Activated CD4-positive, alpha-beta T cell treated with anti-CD3 and anti-CD28 coated beads, Interleukin-2, amount 10 ng/mL, durations not matched to agents 7 days and 5 days (primary cell): ENCODE measurements around the gene GRID2IP. TPM values are rescaled to one million over a fixed set of nuclear protein-coding genes. Genes with fewer than 3 reads are reported as not detected.
"Not testable (repeated sequence)": the region's sequence is repeated elsewhere in the genome, so short reads cannot be mapped to it uniquely, and the experiment has no call there.

Experiments
- CTCF ChIA-PET: fragments of 350-600 bp; sonication (Branson Sonifier 250); formaldehyde crosslinking; loops from one replicate; lab custom pipeline; 2021; ENCODE audit warnings: antibody characterized with exemption; lab: Charles Lee
- POLR2A ChIA-PET: fragments of 350-600 bp; sonication (Branson Sonifier 250); formaldehyde crosslinking; loops from one replicate; lab custom pipeline; 2021; ENCODE audit warnings: antibody characterized with exemption; lab: Charles Lee
- DNase-seq: peaks from one replicate; pipeline ENCODE4 v3.0.0-alpha.2; 2020
- H3K27ac Mint-ChIP-seq: one replicate; pipeline ENCODE4 v1.8.0; 2021; ENCODE audit warnings: mild to moderate bottlenecking, moderate library complexity, mixed read lengths
- H3K27me3 Mint-ChIP-seq: one replicate; pipeline ENCODE4 v1.8.0; 2021; ENCODE audit warnings: mixed read lengths
- H3K36me3 Mint-ChIP-seq: one replicate; pipeline ENCODE4 v1.8.0; 2021; ENCODE audit warnings: low read depth, mixed read lengths
- H3K4me1 Mint-ChIP-seq: one replicate; pipeline ENCODE4 v1.8.0; 2021; ENCODE audit warnings: mixed read lengths
- H3K4me3 Mint-ChIP-seq: one replicate; pipeline ENCODE4 v1.8.0; 2021; ENCODE audit warnings: mild to moderate bottlenecking, moderate library complexity, mixed read lengths
- H3K9me3 Mint-ChIP-seq: one replicate; pipeline ENCODE4 v1.8.0; 2021; ENCODE audit warnings: mixed read lengths
- total RNA-seq, 2 experiments: library from RNA; stranded (reverse); gene quantifications; one replicate each; pipeline ENCODE4 v1.2.3, GENCODE V29; 2021

Gene GRID2IP
- total RNA-seq, 2 experiments from 2014 or later, result 0.07 TPM; not detected in 1

- POLR2A ChIA-PET, result not testable (repeated sequence)
- H3K27ac Mint-ChIP-seq, result peak overlapping the region; percentile 94
These were observed 25.7 kb upstream of the GRID2IP start for GRCh38 chr7:6576867-6577368.

GRCh38 chr7:6576024-6576866 is 25.0 kb upstream of the GRID2IP start:
- Mint-ChIP-seq H3K36me3 (peaks cover 11% of the 10 kb centered on the region), H3K27me3 (no peaks in the 10 kb centered on the region), H3K27ac (peak overlapping the region; percentile 85), H3K9me3 (no peaks in the 10 kb centered on the region), H3K4me1 (peaks cover 29% of the 10 kb centered on the region), H3K4me3 (peak overlapping the region; percentile 56)
- ChIA-PET POLR2A (no interaction called here), CTCF (interaction anchor here (0.9 to 5.3 kb wide), 5 partner anchors 8 to 450 kb away, joined by 3 to 29 read pairs (median 3); partner anchors contain the start of gene INTS15)
- no peak for DNase-seq

More at GRCh38 chr7:6576867-6577368, 25.7 kb upstream of the GRID2IP start:
- CTCF ChIA-PET, result interaction anchor here (0.9 to 5.3 kb wide), 4 partner anchors 9 to 450 kb away, joined by 3 to 29 read pairs (median 4); partner anchors contain the start of gene INTS15
- not testable (repeated sequence) for DNase-seq, H3K27me3 Mint-ChIP-seq, H3K9me3 Mint-ChIP-seq
- Mint-ChIP-seq H3K4me3 (peak overlapping the region; percentile 84), H3K36me3 (peaks cover 17% of the 10 kb centered on the region), H3K4me1 (peaks cover 36% of the 10 kb centered on the region)

- H3K9me3 Mint-ChIP-seq, result no peaks in the 10 kb centered on the region
- H3K27me3 Mint-ChIP-seq, result no peaks in the 10 kb centered on the region
- H3K4me1 Mint-ChIP-seq, result peaks cover 21% of the 10 kb centered on the region
- peaks cover 6% of the 10 kb centered on the region for H3K36me3 Mint-ChIP-seq
- ChIA-PET POLR2A (interaction anchor here (1.1 kb wide), 1 partner anchor 16 kb away, joined by 3 read pairs; no protein-coding TSS in a partner anchor), CTCF (interaction anchor here (0.8 to 5.3 kb wide), 7 partner anchors 9 to 64 kb away, joined by 3 to 29 read pairs (median 4); partner anchors contain the start of gene INTS15)
- no peak overlapping the region for H3K27ac Mint-ChIP-seq
- no peak overlapping the region for H3K4me3 Mint-ChIP-seq
- DNase-seq, result no peak
These were observed 24.2 kb upstream of the GRID2IP start for GRCh38 chr7:6575281-6576023.

DNA sequence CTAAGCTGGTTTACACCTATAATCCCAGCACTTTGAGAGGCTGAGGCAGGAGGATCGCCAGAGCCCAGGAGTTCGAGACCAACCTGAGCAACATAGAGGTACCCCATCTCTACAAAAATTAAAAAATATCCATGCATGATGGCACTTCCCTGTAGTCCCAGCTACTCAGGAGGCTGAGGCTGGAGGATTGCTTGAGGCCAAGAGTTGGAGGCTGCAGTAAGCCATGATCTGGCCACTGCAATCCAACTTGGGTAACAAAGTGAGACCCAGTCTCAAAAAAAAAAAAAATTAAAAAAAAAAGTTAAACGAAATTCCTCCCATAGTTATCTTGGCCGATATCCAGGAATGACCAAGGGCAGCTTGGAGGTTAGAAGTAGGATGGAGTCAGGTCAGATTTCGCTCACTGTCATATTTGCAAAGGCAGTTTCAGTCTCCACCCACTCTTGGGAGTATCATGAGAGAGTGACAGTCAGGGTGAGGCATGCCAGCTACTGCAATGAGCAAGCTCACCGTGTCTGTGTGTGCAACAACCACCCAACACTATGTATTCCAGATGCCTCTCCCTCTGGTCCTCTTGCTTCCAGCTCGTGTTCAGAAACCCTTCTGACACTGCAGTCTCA is 20.0 kb upstream of the GRID2IP start:
- H3K27ac Mint-ChIP-seq, result no peak overlapping the region
- no peaks in the 10 kb centered on the region for H3K36me3 Mint-ChIP-seq
- no peaks in the 10 kb centered on the region for H3K9me3 Mint-ChIP-seq
- ChIA-PET POLR2A (no interaction called here), CTCF (interaction anchor here (0.6 to 2.4 kb wide), 6 partner anchors 9 to 1325 kb away, joined by 3 to 11 read pairs (median 4); partner anchors contain the start of gene INTS15)
- no peaks in the 10 kb centered on the region for H3K4me1 Mint-ChIP-seq
- peaks cover 3% of the 10 kb centered on the region for H3K27me3 Mint-ChIP-seq
- no peak for DNase-seq
- H3K4me3 Mint-ChIP-seq, result no peak overlapping the region

- Mint-ChIP-seq H3K4me3 (no peak overlapping the region), H3K9me3 (no peaks in the 10 kb centered on the region), H3K36me3 (no peaks in the 10 kb centered on the region), H3K27me3 (peaks cover 3% of the 10 kb centered on the region), H3K4me1 (peaks cover 5% of the 10 kb centered on the region), H3K27ac (no peak overlapping the region)
- no peak for DNase-seq
- POLR2A ChIA-PET, result no interaction called here
- CTCF ChIA-PET, result interaction anchor here (0.7 to 1.6 kb wide), 6 partner anchors 9 to 1586 kb away, joined by 3 to 4 read pairs (median 3); no protein-coding TSS in a partner anchor
These were observed 16.6 kb upstream of the GRID2IP start for GRCh38 chr7:6567886-6568285.

DNA sequence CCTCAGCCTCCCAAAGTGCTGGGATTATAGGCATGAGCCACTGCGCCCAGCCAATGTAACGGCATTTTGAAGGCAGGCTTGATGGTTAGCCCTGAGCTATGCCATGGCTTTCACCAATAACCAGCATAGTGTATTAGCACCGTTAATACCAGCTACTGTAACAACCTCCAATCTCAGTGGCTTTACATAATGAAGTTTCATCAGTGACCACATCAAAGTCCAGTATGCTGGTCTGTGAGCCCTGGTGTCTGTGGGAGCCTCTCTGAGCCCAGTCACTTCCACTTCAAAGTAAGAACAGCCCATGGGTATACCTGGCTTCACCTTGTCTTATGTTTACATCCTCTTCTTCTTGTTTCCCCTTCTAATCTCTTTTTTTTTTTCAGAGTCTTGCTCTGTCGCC is 14.4 kb upstream of the GRID2IP start:
- Mint-ChIP-seq H3K4me3 (no peak overlapping the region), H3K27ac (no peak overlapping the region)
- POLR2A ChIA-PET, result no interaction called here

GRCh38 chr7:6563936-6564770 is 12.9 kb upstream of the GRID2IP start:
- H3K36me3 Mint-ChIP-seq, result no peaks in the 10 kb centered on the region
- H3K4me3 Mint-ChIP-seq, result no peak overlapping the region
- H3K4me1 Mint-ChIP-seq, result peaks cover 5% of the 10 kb centered on the region
- H3K27ac Mint-ChIP-seq, result no peak overlapping the region
- CTCF ChIA-PET, result interaction anchor here (0.5 kb wide), 1 partner anchor 260 kb away, joined by 6 read pairs; no protein-coding TSS in a partner anchor
- DNase-seq, result no peak
- H3K9me3 Mint-ChIP-seq, result no peaks in the 10 kb centered on the region
- H3K27me3 Mint-ChIP-seq, result peaks cover 1% of the 10 kb centered on the region
- POLR2A ChIA-PET, result no interaction called here

More for the DNA sequence above, 14.4 kb upstream of the GRID2IP start:
- peaks cover 3% of the 10 kb centered on the region for H3K27me3 Mint-ChIP-seq
- no peaks in the 10 kb centered on the region for H3K36me3 Mint-ChIP-seq
- CTCF ChIA-PET, result interaction anchor here (1.1 kb wide), 1 partner anchor 10 kb away, joined by 3 read pairs; no protein-coding TSS in a partner anchor
- peaks cover 5% of the 10 kb centered on the region for H3K4me1 Mint-ChIP-seq
- no peaks in the 10 kb centered on the region for H3K9me3 Mint-ChIP-seq
- no peak for DNase-seq

DNA sequence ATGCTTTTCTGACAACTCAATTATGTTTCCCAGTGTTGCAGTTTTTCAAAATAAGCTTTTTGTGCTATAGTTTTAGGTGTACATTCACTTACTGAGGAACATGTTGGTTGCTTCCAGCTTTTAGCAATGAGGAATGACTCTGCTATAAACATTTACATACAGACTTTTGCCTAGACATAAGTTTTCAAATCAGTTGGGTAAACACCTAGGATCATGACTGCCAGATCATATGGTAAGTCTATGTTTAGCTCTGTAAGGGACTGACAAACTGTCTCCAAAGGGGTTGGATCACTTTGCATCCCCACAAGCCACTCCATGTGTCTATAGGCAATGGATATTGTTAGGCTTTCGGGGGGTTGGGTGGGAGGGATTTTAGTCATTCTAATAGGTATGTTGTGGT is 10.8 kb upstream of the GRID2IP start:
- no peaks in the 10 kb centered on the region for H3K27me3 Mint-ChIP-seq
- H3K4me1 Mint-ChIP-seq, result peaks cover 5% of the 10 kb centered on the region
- CTCF ChIA-PET, result interaction anchor here (0.6 to 1.0 kb wide), 3 partner anchors 14 to 367 kb away, joined by 3 to 4 read pairs (median 3); no protein-coding TSS in a partner anchor
- DNase-seq, result no peak
- no peaks in the 10 kb centered on the region for H3K36me3 Mint-ChIP-seq
- H3K27ac Mint-ChIP-seq, result no peak overlapping the region
- H3K9me3 Mint-ChIP-seq, result no peaks in the 10 kb centered on the region
- no peak overlapping the region for H3K4me3 Mint-ChIP-seq
- POLR2A ChIA-PET, result no interaction called here

DNA sequence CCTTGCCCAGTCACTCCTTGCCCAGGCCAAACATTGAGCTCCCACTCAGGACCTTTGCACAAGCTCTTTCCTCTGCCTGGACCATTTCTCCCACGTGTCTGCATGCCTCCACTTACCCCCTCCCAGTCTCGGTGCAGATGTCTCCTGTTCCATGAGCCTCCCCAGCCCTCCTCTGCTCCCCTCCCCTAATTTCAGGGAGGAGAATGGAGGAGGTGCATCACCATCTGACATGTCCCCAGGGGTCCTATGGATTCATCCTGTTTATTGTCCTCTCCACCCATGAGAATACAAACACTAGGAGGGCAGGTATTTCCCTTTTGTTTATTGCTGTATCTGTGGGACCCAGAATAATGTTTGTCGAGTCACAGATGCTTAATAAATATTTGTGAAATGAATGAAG is 8.6 kb upstream of the GRID2IP start:
- Mint-ChIP-seq H3K27ac (no peak overlapping the region), H3K9me3 (no peaks in the 10 kb centered on the region), H3K36me3 (peaks cover 2% of the 10 kb centered on the region), H3K4me3 (no peak overlapping the region), H3K4me1 (peaks cover 8% of the 10 kb centered on the region), H3K27me3 (no peaks in the 10 kb centered on the region)
- POLR2A ChIA-PET, result interaction anchor here (1.0 kb wide), 1 partner anchor 15 kb away, joined by 3 read pairs; no protein-coding TSS in a partner anchor
- DNase-seq, result no peak
- CTCF ChIA-PET, result interaction anchor here (0.8 to 1.9 kb wide), 7 partner anchors 10 to 43 kb away, joined by 4 to 7 read pairs (median 4); partner anchors contain the start of gene INTS15

- H3K4me3 Mint-ChIP-seq, result no peak overlapping the region
- H3K9me3 Mint-ChIP-seq, result no peaks in the 10 kb centered on the region
- peak; percentile 30 for DNase-seq
- H3K27me3 Mint-ChIP-seq, result no peaks in the 10 kb centered on the region
- H3K36me3 Mint-ChIP-seq, result peaks cover 2% of the 10 kb centered on the region
- ChIA-PET POLR2A (interaction anchor here (1.0 kb wide), 1 partner anchor 16 kb away, joined by 3 read pairs; no protein-coding TSS in a partner anchor), CTCF (interaction anchor here (0.8 to 1.9 kb wide), 11 partner anchors 11 to 43 kb away, joined by 3 to 8 read pairs (median 5); partner anchors contain the start of gene INTS15)
- H3K4me1 Mint-ChIP-seq, result peaks cover 10% of the 10 kb centered on the region
- no peak overlapping the region for H3K27ac Mint-ChIP-seq
These were observed 7.6 kb upstream of the GRID2IP start for GRCh38 chr7:6558837-6559236.

DNA sequence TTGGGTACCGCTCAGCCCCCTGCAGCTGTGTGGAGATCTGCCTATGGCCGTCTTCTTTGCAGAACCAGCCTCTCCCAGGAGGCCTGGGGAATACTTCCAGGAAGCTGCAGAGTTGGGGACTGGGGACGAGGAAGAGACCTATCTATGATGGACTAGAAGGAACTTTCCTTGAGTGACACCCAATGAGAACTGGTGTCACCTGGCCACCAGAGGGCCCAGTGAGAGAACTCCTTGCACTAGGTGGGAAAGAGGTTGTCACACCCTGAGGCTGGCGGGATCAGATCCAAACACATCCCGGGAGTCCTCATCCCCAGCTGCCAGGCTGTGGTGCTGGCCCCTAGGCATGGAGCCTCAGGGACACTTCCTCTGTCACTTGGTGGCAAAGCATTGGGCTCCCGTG is 4.9 kb upstream of the GRID2IP start:
- CTCF ChIA-PET, result no interaction called here
- no peak for DNase-seq
- no peak overlapping the region for H3K4me3 Mint-ChIP-seq
- no peaks in the 10 kb centered on the region for H3K9me3 Mint-ChIP-seq
- POLR2A ChIA-PET, result no interaction called here
- H3K27me3 Mint-ChIP-seq, result no peaks in the 10 kb centered on the region
- peaks cover 13% of the 10 kb centered on the region for H3K4me1 Mint-ChIP-seq
- peaks cover 2% of the 10 kb centered on the region for H3K36me3 Mint-ChIP-seq
- H3K27ac Mint-ChIP-seq, result no peak overlapping the region
